H9 (cell line): ENCODE measurements around the gene ELAC2. TPM values are rescaled to one million over a fixed set of nuclear protein-coding genes. Genes with fewer than 3 reads are reported as not detected.

Source experiments
- DNase-seq: peaks from one replicate; pipeline ENCODE4 v3.0.0-alpha.2; 2017
- H2AFZ ChIP-seq: one replicate; pipeline ENCODE4 v1.6.1; 2013; ENCODE audit warnings: mild to moderate bottlenecking, low read length, control low read depth, moderate library complexity
- H2AK5ac ChIP-seq: 2 replicates; pipeline ENCODE4 v1.6.1; 2013; ENCODE audit warnings: low read length, control low read depth, mixed read lengths; ENCODE audit not compliant: insufficient read length
- H2BK120ac ChIP-seq: one replicate; pipeline ENCODE4 v1.6.1; 2013; ENCODE audit warnings: low read depth, mild to moderate bottlenecking, low read length, control low read depth, inconsistent platforms; ENCODE audit not compliant: poor library complexity, severe bottlenecking
- H2BK12ac ChIP-seq: 2 replicates; pipeline ENCODE4 v1.6.1; 2013; ENCODE audit warnings: low read length, control low read depth, mixed read lengths, low read depth; ENCODE audit not compliant: insufficient read length
- H2BK15ac ChIP-seq: 2 replicates; pipeline ENCODE4 v1.6.1; 2013; ENCODE audit warnings: low read depth, low read length, control low read depth
- H2BK20ac ChIP-seq: one replicate; pipeline ENCODE4 v1.6.1; 2013; ENCODE audit warnings: low read depth, mild to moderate bottlenecking, low read length, control low read depth, inconsistent platforms; ENCODE audit not compliant: poor library complexity, severe bottlenecking
- H2BK5ac ChIP-seq: 2 replicates; pipeline ENCODE4 v1.6.1; 2013; ENCODE audit warnings: low read length, control low read depth, mixed read lengths; ENCODE audit not compliant: insufficient read length
- H3K14ac ChIP-seq: 2 replicates; pipeline ENCODE4 v1.6.1; 2013; ENCODE audit warnings: low read length, control low read depth; ENCODE audit not compliant: insufficient read depth
- H3K18ac ChIP-seq: 2 replicates; pipeline ENCODE4 v1.6.1; 2013; ENCODE audit warnings: low read depth, mild to moderate bottlenecking, mixed read lengths, low read length, control low read depth; ENCODE audit not compliant: insufficient read length
- H3K23ac ChIP-seq: 2 replicates; pipeline ENCODE4 v1.6.1; 2013; ENCODE audit warnings: low read length, control low read depth, mixed read lengths, low read depth; ENCODE audit not compliant: insufficient read length
- H3K23me2 ChIP-seq: 2 replicates; pipeline ENCODE4 v1.6.1; 2013; ENCODE audit warnings: low read depth, mild to moderate bottlenecking, mixed read lengths, low read length, control low read depth; ENCODE audit not compliant: insufficient read length, poor library complexity, severe bottlenecking
- H3K27ac ChIP-seq: 2 replicates; pipeline ENCODE4 v1.5.1; 2013; ENCODE audit warnings: low read length, control low read depth, mixed read lengths, low read depth; ENCODE audit not compliant: insufficient read length
- H3K27me3 ChIP-seq: 2 replicates; pipeline ENCODE4 v1.6.1; 2013; ENCODE audit warnings: low read length, control low read depth, inconsistent platforms; ENCODE audit not compliant: insufficient read depth
- H3K4ac ChIP-seq: 2 replicates; pipeline ENCODE4 v1.6.1; 2013; ENCODE audit warnings: low read depth, mild to moderate bottlenecking, control low read depth, inconsistent platforms, low read length, moderate library complexity
- H3K4me1 ChIP-seq: 2 replicates; pipeline ENCODE4 v1.6.1; 2013; ENCODE audit warnings: low read length, control low read depth, inconsistent platforms; ENCODE audit not compliant: insufficient read depth
- H3K4me2 ChIP-seq: 2 replicates; pipeline ENCODE4 v1.6.1; 2013; ENCODE audit warnings: low read length, control low read depth, mixed read lengths; ENCODE audit not compliant: insufficient read length, insufficient read depth
- H3K56ac ChIP-seq: 2 replicates; pipeline ENCODE4 v1.6.1; 2013; ENCODE audit warnings: low read depth, mild to moderate bottlenecking, mixed read lengths, low read length, control low read depth; ENCODE audit not compliant: insufficient read length
- H3K79me1 ChIP-seq: 2 replicates; pipeline ENCODE4 v1.6.1; 2013; ENCODE audit warnings: low read depth, mild to moderate bottlenecking, moderate library complexity, low read length, control low read depth, inconsistent platforms; ENCODE audit not compliant: insufficient read depth, poor library complexity, severe bottlenecking
- H3K79me2 ChIP-seq: 2 replicates; pipeline ENCODE4 v1.6.1; 2013; ENCODE audit warnings: low read length, control low read depth, inconsistent platforms; ENCODE audit not compliant: insufficient read depth
- H3K9ac ChIP-seq: 2 replicates; pipeline ENCODE4 v1.6.1; 2013; ENCODE audit warnings: low read length, control low read depth, mixed read lengths; ENCODE audit not compliant: insufficient read length; ENCODE audit errors: extremely low read depth
- H3K9me3 ChIP-seq: one replicate; pipeline ENCODE4 v1.6.1; 2013; ENCODE audit warnings: low read depth, low read length, inconsistent platforms; ENCODE audit not compliant: control insufficient read depth
- H3T11ph ChIP-seq: one replicate; pipeline ENCODE4 v1.6.1; 2013; ENCODE audit warnings: mild to moderate bottlenecking, low read length, control low read depth, inconsistent platforms
- H4K20me1 ChIP-seq: one replicate; pipeline ENCODE4 v1.6.1; 2013; ENCODE audit not compliant: control insufficient read depth, insufficient read length, insufficient read depth
- H4K5ac ChIP-seq: 2 replicates; pipeline ENCODE4 v1.6.1; 2013; ENCODE audit warnings: low read depth, mild to moderate bottlenecking, mixed read lengths, low read length, control low read depth; ENCODE audit not compliant: insufficient read length
- H4K8ac ChIP-seq: replicated peaks from 2 replicates; pipeline ENCODE4 v1.6.1; 2013; ENCODE audit warnings: low read length, control low read depth, mixed read lengths, low read depth; ENCODE audit not compliant: insufficient read length
- H4K91ac ChIP-seq: 2 replicates; pipeline ENCODE4 v1.6.1; 2013; ENCODE audit warnings: low read depth, mild to moderate bottlenecking, moderate library complexity, mixed read lengths, low read length, control low read depth; ENCODE audit not compliant: insufficient read length
- H3K27ac Mint-ChIP-seq, 3 experiments: 2 replicates in 2 of 3; 3 replicates in 1 of 3; pipeline ENCODE4 v1.8.0; 2020 to 2021; ENCODE audit warnings: mixed read lengths in 3 of 3, mild to moderate bottlenecking in 1 of 3, moderate library complexity in 1 of 3
- H3K27me3 Mint-ChIP-seq: 2 replicates; pipeline ENCODE4 v1.8.0; 2021; ENCODE audit warnings: low read depth, mild to moderate bottlenecking, moderate library complexity, mixed read lengths
- H3K36me3 Mint-ChIP-seq, 3 experiments: 2 replicates in 2 of 3; 3 replicates in 1 of 3; pipeline ENCODE4 v1.8.0; 2020 to 2021; ENCODE audit warnings: low read depth in 3 of 3, mixed read lengths in 3 of 3; ENCODE audit not compliant: insufficient read depth in 1 of 3
- H3K4me1 Mint-ChIP-seq, 2 experiments: 2 replicates each; pipeline ENCODE4 v1.8.0; 2020; ENCODE audit warnings: mixed read lengths in 2 of 2
- H3K4me3 Mint-ChIP-seq, 2 experiments: 2 replicates in 1 of 2; 3 replicates in 1 of 2; pipeline ENCODE4 v1.8.0; 2020 to 2021; ENCODE audit warnings: mild to moderate bottlenecking in 2 of 2, mixed read lengths in 2 of 2, moderate library complexity in 1 of 2
- H3K9me3 Mint-ChIP-seq, 2 experiments: 2 replicates in 1 of 2; 3 replicates in 1 of 2; pipeline ENCODE4 v1.8.0; 2020; ENCODE audit warnings: mild to moderate bottlenecking in 2 of 2, mixed read lengths in 2 of 2, moderate library complexity in 1 of 2
- WGBS: extraction: QIAGEN DNeasy Blood & Tissue Kit; methylation state at CpG from one replicate; pipeline ENCODE4 v1.1.7; 2013; ENCODE audit warnings: missing lambda C conversion rate, low lambda C conversion rate, mixed read lengths; ENCODE audit not compliant: insufficient read length; ENCODE audit errors: extremely low coverage; 5-methylcytosine and 5-hydroxymethylcytosine counted together
- total RNA-seq: library from RNA; stranded (reverse); gene quantifications from 2 replicates; pipeline ENCODE4 v1.2.1, GENCODE V29; 2021
- TF ChIP-seq, protein P1 (sequence below): fragments of 200-600 bp; sonication (generic); conservative IDR thresholded peaks from 3 replicates; pipeline ENCODE4 v1.8.0; 2021; ENCODE audit warnings: antibody characterized with exemption, mild to moderate bottlenecking

Gene ELAC2
- total RNA-seq, 1 experiment from 2014 or later: 90.7 TPM

DNA sequence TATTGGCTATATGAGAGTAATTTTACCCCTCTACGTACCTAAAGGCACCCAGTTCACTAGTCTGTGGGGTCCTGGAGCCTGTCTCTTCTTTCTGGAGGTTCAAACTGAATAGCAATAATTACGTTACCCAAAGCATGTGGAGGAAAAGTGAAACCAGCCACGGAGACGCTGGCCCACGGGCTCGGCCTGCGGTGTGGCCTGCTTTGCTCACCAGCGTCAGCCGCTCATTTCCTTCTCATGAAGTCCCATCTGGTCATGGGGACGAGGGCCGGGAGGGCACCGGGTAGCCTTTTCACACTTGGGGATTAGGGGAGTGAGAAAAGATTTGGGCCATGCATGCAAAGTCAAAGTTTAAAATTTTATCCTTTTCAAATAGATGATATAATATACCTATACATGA is 26.9 kb downstream of the ELAC2 start:
- H2BK120ac ChIP-seq: no peak overlapping the region
- no peaks in the 10 kb centered on the region for H3K27me3 ChIP-seq
- H3K79me1 ChIP-seq: no peaks in the 10 kb centered on the region
- H3K9me3 ChIP-seq: no peaks in the 10 kb centered on the region
- H3K4me3 Mint-ChIP-seq: no peak overlapping the region
- H3K4ac ChIP-seq: no peak overlapping the region
- H3K79me2 ChIP-seq: no peaks in the 10 kb centered on the region
- no peak for DNase-seq
- H3K27ac Mint-ChIP-seq: no peak overlapping the region; a peak in 1 of 7 replicates
- no peaks in the 10 kb centered on the region for H4K20me1 ChIP-seq
- H2BK12ac ChIP-seq: no peak overlapping the region
- H3K9me3 Mint-ChIP-seq: no peaks in the 10 kb centered on the region
- no peak overlapping the region for H2AFZ ChIP-seq
- H3K14ac ChIP-seq: no peak overlapping the region
- H3K4me1 ChIP-seq: no peaks in the 10 kb centered on the region
- H2BK15ac ChIP-seq: no peak overlapping the region
- no peak overlapping the region for H4K91ac ChIP-seq
- TF ChIP-seq, protein P1, sequence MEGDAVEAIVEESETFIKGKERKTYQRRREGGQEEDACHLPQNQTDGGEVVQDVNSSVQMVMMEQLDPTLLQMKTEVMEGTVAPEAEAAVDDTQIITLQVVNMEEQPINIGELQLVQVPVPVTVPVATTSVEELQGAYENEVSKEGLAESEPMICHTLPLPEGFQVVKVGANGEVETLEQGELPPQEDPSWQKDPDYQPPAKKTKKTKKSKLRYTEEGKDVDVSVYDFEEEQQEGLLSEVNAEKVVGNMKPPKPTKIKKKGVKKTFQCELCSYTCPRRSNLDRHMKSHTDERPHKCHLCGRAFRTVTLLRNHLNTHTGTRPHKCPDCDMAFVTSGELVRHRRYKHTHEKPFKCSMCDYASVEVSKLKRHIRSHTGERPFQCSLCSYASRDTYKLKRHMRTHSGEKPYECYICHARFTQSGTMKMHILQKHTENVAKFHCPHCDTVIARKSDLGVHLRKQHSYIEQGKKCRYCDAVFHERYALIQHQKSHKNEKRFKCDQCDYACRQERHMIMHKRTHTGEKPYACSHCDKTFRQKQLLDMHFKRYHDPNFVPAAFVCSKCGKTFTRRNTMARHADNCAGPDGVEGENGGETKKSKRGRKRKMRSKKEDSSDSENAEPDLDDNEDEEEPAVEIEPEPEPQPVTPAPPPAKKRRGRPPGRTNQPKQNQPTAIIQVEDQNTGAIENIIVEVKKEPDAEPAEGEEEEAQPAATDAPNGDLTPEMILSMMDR: no peak
- H3K18ac ChIP-seq: no peak overlapping the region
- H3K23me2 ChIP-seq: no peaks in the 10 kb centered on the region
- peaks cover 2% of the 10 kb centered on the region; the same call in 1 of the 2 replicates for H3K27me3 Mint-ChIP-seq
- H4K8ac ChIP-seq: no peak overlapping the region
- no peak overlapping the region for H2AK5ac ChIP-seq
- WGBS: no CpG with 5 or more reads among the region's 12 CpGs
- peaks cover 20 to 64% (median 59%) of the 10 kb centered on the region in 3 experiments for H3K36me3 Mint-ChIP-seq
- H3K27ac ChIP-seq: no peak overlapping the region
- H2BK20ac ChIP-seq: no peak overlapping the region
- no peak overlapping the region for H2BK5ac ChIP-seq
- no peak overlapping the region for H3K56ac ChIP-seq
- H3K23ac ChIP-seq: no peak overlapping the region
- peaks cover 22 to 29% of the 10 kb centered on the region in 2 experiments for H3K4me1 Mint-ChIP-seq
- no peak overlapping the region for H3K9ac ChIP-seq
- H3T11ph ChIP-seq: no peak overlapping the region
- H3K4me2 ChIP-seq: no peak overlapping the region
- no peak overlapping the region for H4K5ac ChIP-seq
